Subcutaneous adipose tissue (tissue), 4 donors: ENCODE measurements around the gene B4GALNT1. TPM values are rescaled to one million over a fixed set of nuclear protein-coding genes. Genes with fewer than 3 reads are reported as not detected.

Experiments used
- CTCF ChIP-seq: fragments of 450-650 bp; IDR thresholded peaks from one replicate; pipeline ENCODE4 v1.5.1; 2016; ENCODE audit warnings: low read depth, mild to moderate bottlenecking, control low read depth, antibody characterized with exemption, moderate library complexity
- total RNA-seq, 4 donors: library from RNA; depleted of rRNA; stranded (reverse); fragments of >200 nt; gene quantifications; one replicate each; pipeline ENCODE4 v1.1.0, GENCODE V29; 2016

B4GALNT1 gene
- total RNA-seq: 1 to 10 TPM in 1 of 4 donors, under 1 TPM in 3; 0.17 to 3.4 (median 0.49) TPM

DNA sequence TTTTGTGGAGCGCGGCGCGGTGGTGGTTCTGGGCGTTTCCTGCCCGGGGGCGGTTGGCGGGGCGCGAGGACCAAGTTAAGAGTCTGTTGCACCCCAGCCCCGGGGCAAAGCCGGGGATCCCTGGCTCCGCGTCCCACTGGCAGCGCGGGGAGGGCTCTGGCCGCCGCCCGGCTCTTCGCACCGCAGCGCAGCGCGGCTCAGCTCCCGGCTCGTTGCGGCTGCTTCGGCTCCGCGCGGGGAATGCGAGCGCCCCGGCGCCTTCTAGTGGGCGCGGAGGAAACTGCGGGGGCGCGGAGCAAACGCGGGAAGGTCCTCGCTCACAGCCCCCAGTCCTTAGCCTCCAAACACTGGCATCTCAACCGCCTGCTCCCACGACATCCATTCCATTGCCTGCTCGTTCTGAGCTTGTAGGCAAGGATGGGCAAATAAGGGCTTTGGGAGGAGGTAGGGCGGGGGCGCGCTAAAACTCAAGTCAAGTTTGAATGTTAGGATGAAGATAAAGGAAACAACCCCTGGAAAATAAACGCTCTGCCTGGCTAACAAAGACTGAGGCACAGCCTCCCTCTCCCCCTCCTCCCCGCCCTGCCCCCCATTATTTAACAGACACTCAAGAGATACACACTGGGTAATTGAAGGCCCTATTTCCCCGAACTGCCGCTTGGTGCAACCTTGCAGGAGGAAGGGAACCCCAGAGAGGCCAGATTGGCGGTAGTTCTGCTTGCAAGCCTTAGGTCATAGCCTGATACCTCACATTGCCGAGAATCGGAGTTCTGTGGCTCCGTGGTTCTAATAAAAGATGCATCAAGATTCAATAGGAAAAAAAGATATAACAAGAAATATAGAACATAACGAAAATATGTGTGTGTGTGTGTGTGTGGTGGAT, at the start of gene B4GALNT1:
Gene B4GALNT1 (minus strand): TSS at position 244 of the 883 bp plus-strand sequence. CDS start 1,069 bp downstream, outside the sequence.
- no peak for TF ChIP-seq CTCF

- TF ChIP-seq CTCF: no peak
Observed at GRCh38 chr12:57679697-57680096, 46.7 kb upstream of the B4GALNT1 start.

DNA sequence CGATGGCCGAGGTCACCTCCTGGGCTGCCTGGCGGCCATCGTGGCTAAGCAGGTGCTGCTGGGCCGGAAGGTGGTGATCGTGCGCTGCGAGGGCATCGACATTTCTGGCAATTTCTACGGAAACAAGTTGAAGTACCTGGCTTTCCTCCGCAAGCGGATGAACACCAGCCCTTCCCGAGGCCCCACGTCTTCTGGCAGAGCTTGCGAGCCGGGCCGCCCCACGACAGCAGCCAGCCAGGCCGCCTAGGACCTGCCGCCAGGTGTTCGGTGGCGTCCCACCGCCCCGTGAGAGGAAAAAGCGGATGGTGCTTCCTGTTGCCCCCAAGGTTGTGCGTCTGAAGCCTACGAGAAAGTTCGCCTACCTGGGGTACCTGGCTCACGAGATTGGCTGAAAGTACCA, 41.7 kb upstream of the B4GALNT1 start:
- TF ChIP-seq CTCF: no peak

- TF ChIP-seq CTCF: no peak
Observed at GRCh38 chr12:57672801-57673200, 39.8 kb upstream of the B4GALNT1 start.

- no peak for TF ChIP-seq CTCF
Observed at GRCh38 chr12:57666897-57667296, 33.9 kb upstream of the B4GALNT1 start.

DNA sequence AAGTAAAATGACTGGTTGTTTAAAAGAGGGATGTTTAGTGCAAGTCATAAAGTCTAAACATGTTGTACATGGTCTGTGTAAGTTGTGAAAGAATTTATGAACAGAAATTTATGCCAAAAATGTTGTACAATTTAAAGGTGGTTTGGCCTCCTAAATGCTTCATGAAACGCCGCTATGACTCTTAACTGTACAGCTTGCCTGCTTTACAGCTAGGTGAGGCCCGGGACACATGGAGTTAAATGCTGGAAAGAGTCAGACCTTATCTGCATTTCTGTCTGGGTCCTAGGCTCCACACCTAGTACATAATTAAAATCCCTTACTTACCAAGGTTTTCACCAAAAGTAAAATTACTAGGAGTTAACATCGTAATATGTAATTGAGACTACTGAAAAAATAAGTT, 28.4 kb upstream of the B4GALNT1 start:
- no peak for TF ChIP-seq CTCF

GRCh38 chr12:57658890-57659289, 25.9 kb upstream of the B4GALNT1 start:
- no peak for TF ChIP-seq CTCF
